ENCODE results near the gene CNPY1.

Gene CNPY1

GRCh38 chr7:155530601-155531000 lies 15.8 kb downstream of the CNPY1 start:
- DNase-seq (ENCODE audit: extremely low read depth, insufficient read length): no peak
- TF ChIP-seq CTCF (IDR thresholded peaks at IDR 0.05; ENCODE audit: insufficient read depth, low read length, poor library complexity, severe bottlenecking): no peak
- no peak overlapping the region for H3K4me3 ChIP-seq (replicated peaks; ENCODE audit: low read depth, low read length)
- H3K36me3 ChIP-seq (ENCODE audit: control insufficient read depth, insufficient read depth, low read length): no peaks in the 10 kb centered on the region
- H3K27me3 ChIP-seq (replicated peaks; ENCODE audit: control insufficient read depth, insufficient read depth, low read length): peaks cover 13% of the 10 kb centered on the region

- TF ChIP-seq CTCF (IDR thresholded peaks at IDR 0.05; ENCODE audit: insufficient read depth, low read length, poor library complexity, severe bottlenecking): no peak
- DNase-seq (ENCODE audit: extremely low read depth, insufficient read length): no peak
- Histone ChIP-seq H3K4me3 (replicated peaks; ENCODE audit: low read depth, low read length) (no peak overlapping the region), H3K36me3 (ENCODE audit: control insufficient read depth, insufficient read depth, low read length) (no peaks in the 10 kb centered on the region), H3K27me3 (replicated peaks; ENCODE audit: control insufficient read depth, insufficient read depth, low read length) (peaks cover 9% of the 10 kb centered on the region)
Measured at GRCh38 chr7:155529845-155530244, 16.5 kb downstream of the CNPY1 start.

GRCh38 chr7:155529346-155529745 lies 17.0 kb downstream of the CNPY1 start:
- no peak for TF ChIP-seq CTCF (IDR thresholded peaks at IDR 0.05; ENCODE audit: insufficient read depth, low read length, poor library complexity, severe bottlenecking)
- H3K27me3 ChIP-seq (replicated peaks; ENCODE audit: control insufficient read depth, insufficient read depth, low read length): peaks cover 8% of the 10 kb centered on the region
- DNase-seq (ENCODE audit: extremely low read depth, insufficient read length): no peak
- no peak overlapping the region for H3K4me3 ChIP-seq (replicated peaks; ENCODE audit: low read depth, low read length)
- H3K36me3 ChIP-seq (ENCODE audit: control insufficient read depth, insufficient read depth, low read length): no peaks in the 10 kb centered on the region

- peaks cover 4% of the 10 kb centered on the region for H3K27me3 ChIP-seq (replicated peaks; ENCODE audit: control insufficient read depth, insufficient read depth, low read length)
- DNase-seq (ENCODE audit: extremely low read depth, insufficient read length): no peak
- no peak for TF ChIP-seq CTCF (IDR thresholded peaks at IDR 0.05; ENCODE audit: insufficient read depth, low read length, poor library complexity, severe bottlenecking)
- H3K36me3 ChIP-seq (ENCODE audit: control insufficient read depth, insufficient read depth, low read length): no peaks in the 10 kb centered on the region
- H3K4me3 ChIP-seq (replicated peaks; ENCODE audit: low read depth, low read length): no peak overlapping the region
Measured at GRCh38 chr7:155527664-155528063, 18.7 kb downstream of the CNPY1 start.

- DNase-seq (ENCODE audit: extremely low read depth, insufficient read length): no peak
- Histone ChIP-seq H3K27me3 (replicated peaks; ENCODE audit: control insufficient read depth, insufficient read depth, low read length) (peaks cover 2% of the 10 kb centered on the region), H3K36me3 (ENCODE audit: control insufficient read depth, insufficient read depth, low read length) (no peaks in the 10 kb centered on the region), H3K4me3 (replicated peaks; ENCODE audit: low read depth, low read length) (no peak overlapping the region)
- no peak for TF ChIP-seq CTCF (IDR thresholded peaks at IDR 0.05; ENCODE audit: insufficient read depth, low read length, poor library complexity, severe bottlenecking)
Measured at GRCh38 chr7:155526225-155526624, 20.1 kb downstream of the CNPY1 start.

GRCh38 chr7:155524018-155524556 lies 22.3 kb downstream of the CNPY1 start:
- TF ChIP-seq CTCF (IDR thresholded peaks at IDR 0.05; ENCODE audit: insufficient read depth, low read length, poor library complexity, severe bottlenecking): peak; percentile 15
- Histone ChIP-seq H3K36me3 (ENCODE audit: control insufficient read depth, insufficient read depth, low read length) (no peaks in the 10 kb centered on the region), H3K4me3 (replicated peaks; ENCODE audit: low read depth, low read length) (no peak overlapping the region), H3K27me3 (replicated peaks; ENCODE audit: control insufficient read depth, insufficient read depth, low read length) (peaks cover 2% of the 10 kb centered on the region)
- DNase-seq (ENCODE audit: extremely low read depth, insufficient read length): no peak
